GM15510 (cell line): Measurements from ENCODE around the gene DCC.

Experiments used
- POLR2A ChIP-seq: IDR thresholded peaks from 3 replicates; pipeline ENCODE4 v1.6.1; 2011; ENCODE audit warnings: borderline replicate concordance; ENCODE audit not compliant: insufficient read length; ENCODE audit errors: extremely low read depth

The DCC gene

GRCh38 chr18:52391810-52392559, 52.0 kb downstream of the DCC start:
- TF ChIP-seq POLR2A: no peak

DNA sequence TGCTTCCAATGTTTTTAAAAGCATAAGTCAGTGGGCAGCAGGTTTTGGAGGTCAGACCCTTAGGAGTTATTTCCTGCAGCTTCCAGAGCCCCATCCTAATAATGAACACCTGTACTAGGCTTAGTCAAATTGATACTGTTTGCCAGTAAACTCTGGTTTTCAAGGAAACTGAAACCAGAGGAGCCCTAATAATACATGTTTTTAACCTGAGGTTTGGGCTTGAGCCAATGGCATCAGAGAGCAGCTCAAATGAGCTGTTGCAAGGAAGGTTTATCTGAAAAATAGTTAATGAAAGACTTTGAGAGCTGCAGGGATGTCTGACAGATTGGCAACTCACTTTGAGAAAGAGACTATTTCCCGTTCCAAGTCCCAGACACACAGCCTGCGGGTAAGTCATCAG, 54.6 kb downstream of the DCC start:
- no peak for TF ChIP-seq POLR2A

DNA sequence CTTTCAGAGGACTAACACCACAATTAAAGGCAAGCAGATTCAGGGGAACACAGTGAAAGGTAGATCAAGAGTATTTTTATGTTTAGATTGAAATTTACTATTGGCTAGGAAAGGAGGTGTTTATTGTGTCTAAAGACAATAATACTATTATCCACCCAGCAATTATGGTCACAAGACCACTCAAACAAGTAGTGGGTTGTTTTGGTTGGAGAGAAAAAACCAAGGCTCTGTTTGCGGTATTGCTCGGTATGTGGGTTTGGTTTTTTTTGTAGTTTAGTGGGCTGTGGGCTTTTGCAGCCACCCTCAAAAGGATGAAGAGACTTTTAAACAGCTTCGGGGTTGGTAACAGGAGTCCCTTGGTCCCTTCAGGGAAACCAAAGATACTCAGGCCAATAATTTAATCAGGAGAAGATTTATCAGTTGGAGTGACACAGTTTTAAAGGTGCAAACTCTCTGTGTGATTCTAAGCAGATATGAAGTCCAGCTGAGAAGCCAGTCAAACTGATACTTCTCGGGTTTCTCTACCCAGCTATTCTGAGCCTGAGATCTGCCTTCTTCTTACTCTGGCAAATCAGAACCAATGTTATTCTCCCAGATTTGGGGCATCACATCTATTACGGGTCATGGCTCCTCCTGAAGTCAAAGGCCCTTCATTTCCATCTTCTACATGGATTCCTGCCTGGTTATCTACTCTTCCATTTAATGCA, 55.3 kb downstream of the DCC start:
- TF ChIP-seq POLR2A: no peak

- TF ChIP-seq POLR2A: no peak
Observed at GRCh38 chr18:52401236-52401635, 61.2 kb downstream of the DCC start.

DNA sequence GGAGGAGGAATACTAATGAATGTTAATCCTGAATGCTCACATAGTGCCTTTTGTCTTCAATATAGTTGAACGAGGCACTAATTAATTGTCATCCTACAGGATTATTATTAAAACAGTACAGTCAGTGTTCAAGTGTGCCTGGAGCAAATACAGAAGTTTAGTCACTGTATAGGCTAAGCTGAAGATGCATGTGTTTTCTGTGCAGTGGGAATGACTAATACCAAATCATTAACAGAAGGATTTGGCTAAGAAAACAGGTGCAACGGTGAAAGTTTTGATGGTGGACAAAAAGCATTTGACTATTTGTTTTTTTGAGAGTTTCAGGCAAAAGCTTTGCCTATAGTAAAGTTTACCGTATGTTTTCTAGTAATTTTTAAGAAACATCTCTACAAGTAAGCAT, 62.8 kb downstream of the DCC start:
- no peak for TF ChIP-seq POLR2A

- no peak for TF ChIP-seq POLR2A
Observed at GRCh38 chr18:52403291-52404021, 63.5 kb downstream of the DCC start.

GRCh38 chr18:52408800-52409302, 68.9 kb downstream of the DCC start:
- TF ChIP-seq POLR2A: no peak

DNA sequence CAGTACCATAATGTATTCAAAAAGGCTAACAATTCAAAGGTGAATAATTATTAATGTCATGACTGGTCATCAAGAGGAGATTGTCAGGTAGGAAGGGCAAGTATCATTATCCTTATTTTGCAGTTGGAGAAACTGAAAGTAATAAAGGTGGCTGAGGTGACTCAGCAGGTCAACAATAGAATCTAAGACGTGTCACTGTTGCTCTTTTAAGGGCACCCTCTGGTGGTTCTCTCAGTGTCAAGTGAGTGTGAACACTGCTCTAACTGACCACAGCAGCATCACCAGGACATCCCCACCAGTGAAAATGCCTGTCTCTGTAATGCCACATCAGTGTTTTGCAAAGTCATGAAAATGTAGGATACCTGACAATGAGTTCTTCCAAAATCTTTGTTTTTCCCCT, 69.7 kb downstream of the DCC start:
- TF ChIP-seq POLR2A: no peak

DNA sequence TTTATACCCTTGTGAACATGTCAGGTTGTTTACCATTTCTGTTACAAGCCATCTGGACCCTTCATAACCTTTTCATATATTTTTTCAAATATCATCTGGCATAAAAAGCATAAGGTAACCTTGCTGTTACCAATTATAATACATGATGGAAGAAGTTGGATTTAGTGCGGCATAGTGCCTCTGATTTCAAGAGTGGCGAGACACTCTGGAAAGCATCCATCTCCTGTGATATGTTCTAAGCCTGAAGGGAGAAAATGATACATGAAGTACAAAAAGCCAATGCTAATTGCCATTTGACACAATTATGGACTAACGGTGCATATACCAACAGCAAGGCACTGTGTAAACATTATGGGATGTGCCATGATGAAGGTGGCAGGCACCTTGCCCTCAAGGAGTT, 75.1 kb downstream of the DCC start:
- TF ChIP-seq POLR2A: no peak

DNA sequence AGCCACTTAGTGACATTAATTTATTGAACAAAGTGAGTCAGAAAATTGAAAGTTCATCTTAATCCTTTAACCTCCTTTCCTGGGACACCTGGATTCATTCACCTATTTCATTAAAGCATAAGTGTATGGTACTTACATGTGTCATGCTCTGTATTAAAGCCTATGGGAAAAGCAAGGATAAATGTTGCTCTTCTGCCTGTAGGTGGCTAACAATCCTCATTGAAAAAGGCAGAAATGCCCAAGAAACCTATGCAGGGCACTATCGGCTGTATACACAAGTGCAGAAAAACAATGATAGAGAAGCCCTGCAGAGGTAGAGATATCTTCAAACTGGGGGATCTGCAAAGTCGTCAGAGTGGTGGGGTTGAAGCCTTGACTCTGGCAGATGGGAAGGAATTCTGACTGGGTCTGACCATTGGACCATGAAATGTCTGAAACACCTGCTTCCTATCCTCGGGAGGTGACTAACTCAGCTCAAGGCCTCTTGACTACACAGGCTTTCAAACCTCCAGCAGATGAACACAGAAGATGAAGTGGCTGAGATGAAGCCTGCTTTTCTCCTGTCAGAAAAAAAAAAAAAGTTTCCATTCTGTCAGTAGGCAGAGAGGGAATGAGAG, 83.1 kb downstream of the DCC start:
- no peak for TF ChIP-seq POLR2A

DNA sequence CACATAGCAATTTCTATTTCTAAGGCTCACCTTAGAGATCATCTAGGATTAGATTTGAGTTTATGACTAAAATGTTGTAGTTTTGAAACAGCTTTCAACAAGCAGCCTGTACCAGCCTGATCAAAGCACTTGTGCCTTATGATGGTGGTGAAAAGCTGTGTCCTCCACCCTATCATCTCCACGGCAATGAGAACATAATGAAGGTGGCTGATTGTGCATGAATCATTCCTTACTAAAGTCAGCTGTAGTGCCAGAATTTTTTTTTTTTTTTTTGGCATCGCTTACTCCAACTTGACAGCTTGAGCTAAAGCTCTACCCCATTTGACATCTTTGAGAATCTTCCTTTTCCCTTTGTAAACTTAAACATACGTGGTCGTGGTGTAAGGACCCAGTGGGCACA, 86.0 kb downstream of the DCC start:
- no peak for TF ChIP-seq POLR2A

GRCh38 chr18:52426462-52426861, 86.5 kb downstream of the DCC start:
- no peak for TF ChIP-seq POLR2A

DNA sequence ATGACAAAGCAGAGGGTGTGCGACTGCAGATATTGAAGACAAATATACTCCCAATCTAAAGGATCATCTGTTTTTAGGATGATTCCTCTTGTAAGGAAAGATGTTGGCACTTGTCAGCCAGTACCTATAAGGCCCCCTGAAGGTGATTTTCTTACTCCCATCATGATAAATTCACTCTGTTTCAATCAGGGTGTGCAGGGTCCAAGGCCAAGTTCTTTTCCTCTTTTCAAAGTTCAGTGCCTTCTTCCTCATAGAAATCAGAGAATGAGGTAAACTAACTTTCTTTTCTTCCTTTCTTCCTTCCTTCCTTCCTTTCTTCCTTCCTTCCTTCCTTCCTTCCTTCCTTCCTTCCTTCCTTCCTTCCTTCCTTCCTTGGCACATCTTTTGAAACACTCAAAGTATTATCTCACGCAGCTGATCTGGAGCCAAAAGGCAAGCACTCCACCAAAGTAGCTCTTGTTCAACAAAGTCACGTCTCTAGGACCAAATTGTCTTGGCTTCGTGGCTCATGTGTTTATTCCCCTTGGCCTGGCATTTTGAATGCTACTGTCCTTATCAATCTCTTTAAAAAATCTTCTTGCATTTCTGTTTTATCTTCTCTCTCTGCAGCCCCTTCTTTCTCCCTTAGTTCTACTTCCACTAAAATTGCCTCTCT, 87.7 kb downstream of the DCC start:
- TF ChIP-seq POLR2A: no peak

DNA sequence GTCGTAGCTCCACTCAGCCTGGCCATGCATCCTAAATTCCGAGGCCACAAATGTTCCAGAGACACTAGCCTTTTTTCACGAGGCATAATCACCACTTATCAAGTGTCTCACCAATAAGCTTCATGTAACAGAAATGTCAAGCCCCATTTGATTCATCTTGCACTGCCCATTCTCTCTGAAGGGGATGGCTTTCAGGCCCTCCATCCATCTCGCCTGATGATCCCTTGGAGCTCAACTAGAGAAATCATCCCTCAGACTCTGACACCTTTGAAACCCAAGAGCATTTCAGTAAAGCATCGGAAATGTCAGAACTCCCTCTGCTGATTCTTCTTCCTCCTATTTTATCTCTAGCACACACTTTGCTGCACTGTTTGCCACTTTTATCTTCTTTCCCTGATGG, 91.7 kb downstream of the DCC start:
- TF ChIP-seq POLR2A: no peak

- no peak for TF ChIP-seq POLR2A
Observed at GRCh38 chr18:52433797-52434196, 93.8 kb downstream of the DCC start.

DNA sequence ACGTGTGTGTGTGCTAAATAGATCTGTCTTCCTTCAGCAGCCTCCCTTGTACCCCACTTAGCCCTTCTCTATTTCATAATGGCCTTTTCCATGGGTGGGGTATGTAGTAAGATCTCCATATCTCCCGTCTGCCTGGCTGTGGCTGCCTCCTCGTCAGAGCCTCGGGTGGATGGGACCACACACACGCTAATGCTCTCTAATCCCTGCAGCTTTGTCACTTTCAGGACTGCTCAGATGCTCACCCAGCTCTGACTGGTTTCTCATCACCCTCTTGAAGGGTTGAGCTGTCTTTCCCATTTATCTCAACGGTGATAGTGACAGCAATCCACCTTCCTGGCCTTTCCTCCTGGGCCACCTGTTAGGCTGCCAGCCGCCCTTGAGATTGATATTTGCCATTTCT, 95.3 kb downstream of the DCC start:
- no peak for TF ChIP-seq POLR2A

GRCh38 chr18:52437161-52437560, 97.2 kb downstream of the DCC start:
- TF ChIP-seq POLR2A: no peak
